Ureter (tissue), 1 donor: ENCODE results near the gene LCP2. TPM values are rescaled to one million over a fixed set of nuclear protein-coding genes. Genes with fewer than 3 reads are reported as not detected.

ENCODE experiments used
- DNase-seq: peaks from one replicate; pipeline ENCODE4 v3.0.0-alpha.2; 2020; ENCODE audit warnings: low spot score
- total RNA-seq: library from RNA; stranded (reverse); gene quantifications from one replicate; pipeline ENCODE4 v1.2.4, GENCODE V29; 2023
- donor health status: DM: yes; HTN: yes; CAD: no.

LCP2 gene
- total RNA-seq, 1 donor from 2014 or later: 21.7 TPM

GRCh38 chr5:170216257-170216864 lies 81.2 kb downstream of the LCP2 start:
- no peak for DNase-seq

GRCh38 chr5:170211575-170212334 lies 85.8 kb downstream of the LCP2 start:
- no peak for DNase-seq

GRCh38 chr5:170206958-170207357 lies 90.6 kb downstream of the LCP2 start:
- no peak for DNase-seq

GRCh38 chr5:170206216-170206615 lies 91.4 kb downstream of the LCP2 start:
- no peak for DNase-seq

GRCh38 chr5:170204202-170204601 lies 93.4 kb downstream of the LCP2 start:
- no peak for DNase-seq

- DNase-seq: no peak
These were observed 95.5 kb downstream of the LCP2 start for GRCh38 chr5:170202117-170202516.

- no peak for DNase-seq
These were observed 96.3 kb downstream of the LCP2 start for GRCh38 chr5:170201311-170201710.

GRCh38 chr5:170200876-170201275 lies 96.7 kb downstream of the LCP2 start:
- no peak for DNase-seq

Other genes starting within 250 kb of the LCP2 start
- gene FOXI1, start 191.9 kb downstream of the LCP2 start, total RNA-seq: not detected
- gene C5orf58, start 64.8 kb downstream of the LCP2 start, total RNA-seq: not detected
- gene KCNMB1, start 91.6 kb upstream of the LCP2 start, total RNA-seq: 26.6 TPM
- gene KCNIP1, start 206.2 kb upstream of the LCP2 start, total RNA-seq: not detected